ENCODE results near the gene TLE5.
A peak's percentile ranks its signal among the peaks of the same experiment; 100 is the strongest.
"Not testable (repeated sequence)": the region's sequence is repeated elsewhere in the genome, so short reads cannot be mapped to it uniquely, and the experiment has no call there.

The TLE5 gene

DNA sequence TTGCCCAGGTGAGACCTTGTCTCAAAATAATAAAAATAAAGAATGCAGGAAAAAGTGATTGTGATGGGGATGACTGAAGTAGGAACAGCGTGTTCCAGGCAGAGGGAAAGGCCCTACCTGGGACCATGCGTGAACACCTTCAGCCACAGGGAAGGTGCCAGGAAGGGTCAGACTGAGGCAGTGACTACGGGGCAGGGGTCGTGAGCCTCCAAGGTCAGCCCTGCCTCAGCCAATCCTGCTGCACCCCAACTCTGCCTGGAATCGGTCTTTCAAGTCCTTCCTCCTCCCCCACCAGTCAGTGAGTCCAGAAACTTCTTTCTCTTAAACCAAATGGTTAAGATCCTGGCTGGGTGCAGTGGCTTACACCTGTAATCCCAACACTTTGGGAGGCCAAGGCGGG, 17.1 kb downstream of the TLE5 start:
- DNase-seq (ENCODE audit: low read depth), result no peak

DNA sequence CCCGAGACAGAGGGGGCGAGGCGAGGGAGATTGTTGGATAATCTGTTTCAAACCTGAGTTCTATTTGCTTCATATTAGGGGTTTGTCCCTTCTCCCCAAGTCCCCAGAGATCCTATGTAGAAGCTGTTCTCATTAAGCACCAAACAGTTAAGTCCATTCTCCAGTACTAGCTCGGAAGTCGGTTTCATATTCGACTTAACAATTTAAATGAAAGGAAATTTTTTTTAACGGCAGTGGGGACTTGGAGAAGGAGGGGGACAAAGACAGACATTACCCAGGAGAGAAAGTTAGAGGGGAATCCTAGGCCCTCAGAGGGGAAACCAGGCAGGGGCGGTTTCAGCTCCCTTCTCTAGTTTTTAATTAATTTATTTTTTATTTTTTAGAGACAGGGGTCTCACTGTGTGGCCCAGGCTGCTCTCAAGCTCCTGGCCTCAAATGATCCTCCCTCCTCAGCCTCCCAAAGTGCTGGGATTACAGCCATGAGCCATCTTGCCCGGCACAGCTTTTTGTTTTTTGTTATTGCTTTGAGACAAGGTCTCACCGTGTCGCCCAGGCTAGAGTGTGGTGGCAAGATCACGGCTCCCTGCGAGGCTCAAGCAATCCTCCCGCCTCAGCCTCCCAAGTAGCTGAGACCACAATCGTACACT, 19.6 kb downstream of the TLE5 start:
- DNase-seq (ENCODE audit: low read depth), result no peak

GRCh38 chr19:3041761-3042620, 20.3 kb downstream of the TLE5 start:
- DNase-seq (ENCODE audit: low read depth), result no peak

DNA sequence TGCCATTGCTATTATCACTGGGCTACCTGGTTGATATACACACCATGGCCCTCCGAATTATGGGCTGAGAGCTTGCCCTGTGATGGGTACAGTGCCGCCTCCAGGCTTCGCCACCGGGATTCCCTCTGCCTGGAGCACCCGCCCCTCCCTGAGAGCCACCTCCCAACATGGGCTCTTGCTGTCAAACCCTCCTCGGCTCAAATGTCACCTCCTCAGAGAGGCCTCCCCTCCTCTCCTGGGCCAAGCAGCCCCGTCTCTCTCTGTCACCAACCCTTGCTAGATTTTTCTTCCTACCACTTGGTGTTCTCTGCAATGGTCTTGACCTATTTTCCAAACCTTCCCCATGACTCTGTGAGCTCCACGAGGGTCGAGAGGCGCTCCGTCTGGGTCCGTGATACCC, 21.0 kb downstream of the TLE5 start:
- no peak for DNase-seq (ENCODE audit: low read depth)

- DNase-seq (ENCODE audit: low read depth), result no peak
These were observed 22.6 kb downstream of the TLE5 start for GRCh38 chr19:3039641-3040077.

- DNase-seq (ENCODE audit: low read depth), result no peak
These were observed 23.2 kb downstream of the TLE5 start for GRCh38 chr19:3039125-3039524.

GRCh38 chr19:3038214-3038613, 24.1 kb downstream of the TLE5 start:
- no peak for DNase-seq (ENCODE audit: low read depth)

DNA sequence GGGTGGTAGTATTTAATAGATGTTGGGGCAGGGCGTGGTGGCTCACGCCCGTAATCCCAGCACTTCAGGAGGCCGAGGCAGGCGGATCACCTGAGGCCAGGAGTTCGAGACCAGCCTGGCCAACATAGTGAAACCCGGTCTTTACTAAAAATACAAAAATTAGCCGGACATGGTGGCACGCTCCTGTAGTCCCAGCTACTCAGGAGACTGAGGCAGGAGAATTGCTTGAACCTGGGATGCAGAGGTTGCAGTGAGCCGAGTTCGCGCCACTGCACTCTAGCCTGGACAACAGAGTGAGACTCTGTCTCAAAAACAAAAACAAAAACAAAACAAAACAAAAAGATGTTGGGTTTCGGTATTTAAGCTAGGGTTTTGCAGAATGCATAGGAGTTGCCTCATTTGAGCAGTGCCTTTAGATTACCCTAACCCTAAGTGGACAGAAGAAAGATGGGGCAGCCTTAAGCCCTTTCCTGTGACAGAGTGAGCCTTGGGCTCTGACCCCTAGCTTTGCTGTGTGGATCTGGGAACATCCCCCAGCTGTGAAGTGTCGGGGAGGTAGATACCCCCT, 25.2 kb downstream of the TLE5 start:
- not testable (repeated sequence) for DNase-seq (ENCODE audit: low read depth)

DNA sequence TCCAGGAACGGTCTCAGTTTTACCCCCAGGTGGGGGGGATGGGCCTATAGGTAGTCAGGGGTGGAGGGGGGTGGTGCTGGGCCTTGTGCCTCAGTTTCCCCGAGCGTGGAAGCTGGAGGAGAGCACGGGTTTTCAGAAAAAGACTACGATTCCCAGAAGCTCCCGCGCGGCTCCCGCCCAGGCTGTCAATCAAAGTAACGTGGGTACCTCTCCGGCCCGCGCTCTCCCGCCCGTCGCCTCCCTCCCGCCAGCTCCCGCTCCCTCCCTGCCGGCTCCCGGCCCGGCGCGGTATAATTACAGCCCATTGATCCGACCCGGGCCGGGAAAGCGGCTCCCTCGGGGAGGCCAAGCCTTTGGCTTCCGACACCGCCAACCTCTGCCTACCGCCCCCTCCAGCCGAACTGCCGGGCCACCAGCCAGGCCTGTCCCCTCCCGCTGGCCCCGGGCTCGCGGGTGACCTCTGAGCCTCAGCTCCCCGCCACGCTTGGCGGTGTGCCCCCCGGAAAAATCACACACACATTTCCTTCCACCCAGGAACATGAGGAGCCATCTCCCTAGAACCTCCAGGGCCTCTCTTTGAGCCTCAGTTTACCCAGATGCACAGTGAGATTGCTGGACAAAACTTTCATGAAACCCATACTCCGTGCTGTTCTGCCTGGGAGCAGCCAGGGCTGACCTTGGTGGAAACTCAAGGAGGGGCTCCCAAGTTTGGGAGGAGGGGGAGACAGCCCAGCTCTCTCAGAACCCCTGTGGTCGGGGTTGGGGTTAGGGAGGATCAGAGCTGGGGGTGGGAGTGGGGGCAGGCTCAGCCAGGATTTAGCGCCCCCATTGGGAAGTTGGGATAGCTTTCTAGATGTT, 25.9 kb downstream of the TLE5 start:
- peak; percentile 73 for DNase-seq (ENCODE audit: low read depth)

- DNase-seq (ENCODE audit: low read depth), result peak; percentile 91
These were observed 26.7 kb downstream of the TLE5 start for GRCh38 chr19:3035542-3036118.

- DNase-seq (ENCODE audit: low read depth), result no peak
These were observed 27.4 kb downstream of the TLE5 start for GRCh38 chr19:3034656-3035541.

DNA sequence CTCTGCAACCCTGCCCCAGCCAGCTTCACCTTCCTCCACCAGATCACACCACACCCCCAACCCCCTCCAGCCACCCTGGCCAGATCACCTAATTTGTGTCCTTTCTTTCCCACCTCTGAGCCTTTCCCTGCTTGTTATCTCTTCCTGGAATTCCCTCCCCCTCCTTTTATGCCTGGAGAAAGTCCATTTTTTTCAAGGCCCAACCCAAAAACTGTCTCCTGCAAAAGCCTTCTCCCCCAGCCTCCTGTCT, 28.0 kb downstream of the TLE5 start:
- no peak for DNase-seq (ENCODE audit: low read depth)

DNA sequence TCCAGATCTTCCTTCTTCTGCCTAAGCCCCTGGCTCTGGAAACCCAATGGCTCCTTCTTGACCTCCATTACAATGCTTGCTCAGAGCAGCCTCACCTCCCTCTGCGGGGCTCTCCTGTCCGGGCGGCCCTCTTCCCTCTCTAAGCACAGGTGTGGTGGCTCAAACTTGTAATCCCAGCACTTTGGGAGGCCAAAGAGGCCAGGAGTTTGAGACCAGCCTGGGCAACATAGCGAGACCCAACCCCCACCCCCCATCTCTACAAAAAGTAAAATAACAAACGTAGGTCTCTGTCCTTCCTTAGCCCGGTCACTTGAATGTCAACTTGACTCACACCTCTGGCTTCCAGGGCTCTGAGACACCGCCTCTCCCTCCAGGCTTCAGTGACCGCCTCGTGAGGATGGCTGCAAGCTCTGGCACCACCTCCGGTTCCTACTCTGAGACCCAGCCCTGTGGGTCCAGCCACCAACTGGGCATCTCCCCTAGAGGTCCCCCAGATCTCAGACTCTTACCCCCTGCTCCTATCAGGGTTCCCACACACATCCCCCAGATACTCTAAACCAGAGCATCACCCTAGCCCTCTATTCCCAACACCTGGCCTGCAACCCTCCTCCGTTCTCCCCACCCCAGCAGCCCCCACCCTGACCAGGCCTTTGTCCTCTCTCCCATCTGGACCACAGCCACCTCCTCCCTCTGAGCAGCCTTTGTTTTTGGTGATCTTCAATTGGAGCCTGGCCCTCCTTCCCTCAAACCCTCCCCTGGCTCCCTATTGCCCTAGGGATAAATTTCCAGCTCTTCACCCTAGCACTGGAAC, 28.5 kb downstream of the TLE5 start:
- DNase-seq (ENCODE audit: low read depth), result no peak

DNA sequence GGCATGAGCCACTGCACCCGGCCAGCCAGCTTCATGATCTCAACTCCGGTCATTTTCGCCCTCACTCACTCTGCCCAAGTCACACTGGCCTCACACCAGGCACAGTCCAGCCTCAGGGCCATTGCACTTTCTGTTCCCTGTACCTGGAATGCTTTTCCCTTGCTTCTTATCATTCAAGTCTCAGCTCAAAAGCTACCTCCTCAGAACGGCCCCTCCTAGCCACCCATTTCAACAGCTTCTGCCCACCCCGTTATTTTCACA, 30.8 kb downstream of the TLE5 start:
- no peak for DNase-seq (ENCODE audit: low read depth)

DNA sequence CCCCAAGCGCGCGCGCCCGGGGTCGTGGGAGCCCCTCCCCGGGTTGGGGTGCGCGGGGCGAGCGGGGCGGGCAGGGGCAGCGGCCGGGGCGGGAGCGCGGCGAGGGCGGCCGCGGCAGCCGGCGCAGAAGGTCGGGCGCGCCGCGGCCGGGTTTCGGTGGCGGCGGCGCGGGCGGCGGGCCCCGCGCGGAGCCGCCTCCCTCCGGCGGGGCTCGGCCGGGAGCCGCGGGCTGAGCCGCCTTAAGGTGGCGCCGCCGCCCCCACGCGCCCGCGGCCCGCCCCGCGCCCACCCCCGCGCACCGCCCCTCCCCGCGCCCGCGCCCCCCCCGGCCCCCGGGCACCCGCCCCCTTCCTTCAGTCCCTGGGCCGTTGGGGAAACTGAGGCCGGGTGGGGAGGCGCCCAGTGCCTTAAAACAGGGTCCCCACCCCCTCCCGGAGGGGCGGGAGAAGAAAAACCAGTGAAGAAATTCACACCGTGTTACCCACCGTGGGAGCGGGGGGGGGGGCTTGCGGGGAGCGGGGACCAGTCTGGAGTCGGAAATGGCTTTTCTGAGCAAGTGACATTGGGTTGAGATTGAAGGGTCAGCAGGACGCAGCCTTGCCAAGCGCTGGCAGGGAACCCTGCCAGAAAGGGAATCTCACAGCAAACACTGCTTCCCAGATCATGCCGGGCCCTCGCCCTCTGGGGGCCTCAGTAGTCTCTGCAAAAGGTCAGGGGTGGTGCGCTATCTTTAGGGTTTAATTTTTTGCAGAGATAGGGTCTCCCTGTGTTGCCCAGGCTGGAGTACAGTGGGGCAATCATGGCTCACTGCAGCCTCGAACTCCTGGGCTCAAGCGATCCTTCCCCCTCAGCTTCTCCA, 33.0 kb downstream of the TLE5 start, which contains the start of gene TLE2:
TSS of gene TLE2 (minus strand) at position 216 of the 859 bp plus-strand sequence. CDS start 376 bp downstream, outside the sequence.
- no peak for DNase-seq (ENCODE audit: low read depth)

DNA sequence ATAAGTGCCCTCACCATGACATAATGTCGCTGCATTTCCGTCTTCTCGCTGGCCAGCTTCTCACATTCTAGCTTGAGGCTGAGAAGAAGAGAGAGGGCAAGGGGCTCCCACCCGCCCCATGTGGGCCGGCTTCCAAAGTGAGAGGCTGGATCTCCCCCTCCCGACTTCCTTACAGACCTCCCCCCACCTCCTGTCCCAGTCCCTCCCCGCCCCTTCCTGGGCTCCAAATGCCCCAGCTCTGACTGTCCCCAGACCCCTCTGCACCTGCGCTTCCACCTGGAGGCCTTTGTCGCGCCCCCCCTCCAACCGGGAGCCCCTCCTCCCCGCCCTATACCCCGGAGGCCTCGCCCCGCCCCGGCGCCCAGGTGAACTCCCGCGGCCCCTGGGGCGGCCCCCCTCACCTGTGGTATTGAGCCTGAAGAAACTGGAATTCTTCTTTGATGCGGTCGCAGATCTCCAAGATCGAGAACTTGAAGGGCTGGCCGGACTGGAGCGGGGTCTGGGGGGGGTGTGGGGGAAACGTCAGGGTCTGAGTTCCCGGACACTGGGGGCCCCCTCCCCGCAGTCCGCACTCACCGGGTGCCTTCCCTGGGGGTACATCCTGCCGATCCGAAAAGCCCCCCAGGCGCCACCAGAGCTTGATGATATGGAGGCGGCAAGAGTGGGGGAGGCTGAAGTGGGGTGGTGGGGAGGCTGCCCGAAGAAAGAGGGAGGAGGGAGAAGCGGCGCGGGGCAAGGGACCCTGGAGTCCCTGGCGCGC, 33.8 kb downstream of the TLE5 start:
- no peak for DNase-seq (ENCODE audit: low read depth)

- no peak for DNase-seq (ENCODE audit: low read depth)
These were observed 34.4 kb downstream of the TLE5 start for GRCh38 chr19:3027981-3028304.

GRCh38 chr19:3027292-3027691, 35.0 kb downstream of the TLE5 start:
- no peak for DNase-seq (ENCODE audit: low read depth)

DNA sequence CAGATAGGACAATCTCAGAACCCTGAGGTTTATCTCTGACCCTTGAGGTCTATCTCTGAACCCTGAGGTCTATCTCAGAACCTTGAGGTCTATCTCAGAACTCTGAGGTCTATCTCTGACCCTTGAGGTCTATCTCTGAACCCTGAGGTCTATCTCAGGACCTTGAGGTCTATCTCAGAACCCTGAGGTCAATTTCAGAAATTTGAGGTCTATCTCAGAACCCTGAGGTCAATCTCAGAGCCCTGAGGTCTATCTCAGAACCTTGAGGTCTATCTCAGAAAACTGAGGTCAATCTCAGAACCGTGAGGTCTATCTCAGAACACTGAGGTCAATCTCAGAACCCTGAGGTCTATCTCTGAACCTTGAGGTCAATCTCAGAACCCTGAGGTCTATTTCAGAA, 35.5 kb downstream of the TLE5 start:
- DNase-seq (ENCODE audit: low read depth), result no peak
